HepG2 (cell line): ENCODE measurements around the gene TRAF4. TPM values are rescaled to one million over a fixed set of nuclear protein-coding genes. Genes with fewer than 3 reads are reported as not detected.

ENCODE experiments used
- ARNTL ChIP-seq: sonication (generic); formaldehyde crosslinking; IDR thresholded peaks from 2 replicates; pipeline ENCODE4 v1.4.0; 2020; ENCODE audit warnings: mild to moderate bottlenecking, missing genetic modification reagents
- CC2D1A ChIP-seq: sonication (generic); formaldehyde crosslinking; IDR thresholded peaks from 2 replicates; pipeline ENCODE4 v1.8.1; 2023; ENCODE audit warnings: mild to moderate bottlenecking, missing genetic modification reagents
- GABPA ChIP-seq, 2 experiments: IDR thresholded peaks; 2 replicates each; pipeline ENCODE4 v1.6.1; 2011 to 2016; ENCODE audit warnings: low read depth in 2 of 2, low read length in 1 of 2, missing biosample characterization in 1 of 2, missing genetic modification characterization in 1 of 2
- GZF1 ChIP-seq: sonication (generic); formaldehyde crosslinking; IDR thresholded peaks from 2 replicates; pipeline ENCODE4 v1.5.1; 2020; ENCODE audit warnings: mild to moderate bottlenecking, missing genetic modification reagents
- NBN ChIP-seq: fragments of 450-650 bp; conservative IDR thresholded peaks from 2 replicates; pipeline ENCODE4 v1.6.1; 2017
- SOX13 ChIP-seq, 3 experiments: fragments of 450-650 bp in 1 of 3; sonication (generic) in 1 of 3; formaldehyde crosslinking in 1 of 3; IDR thresholded peaks in 2 of 3; conservative IDR thresholded peaks in 1 of 3; 2 replicates each; pipeline versions ENCODE4 v1.5.0 to v1.6.1; 2016 to 2020; ENCODE audit warnings: antibody characterized with exemption in 1 of 3, mild to moderate bottlenecking in 1 of 3, missing compliant biosample characterization in 1 of 3, missing genetic modification reagents in 1 of 3, moderate library complexity in 1 of 3
- THAP9 ChIP-seq: sonication (generic); formaldehyde crosslinking; IDR thresholded peaks from 2 replicates; pipeline ENCODE4; 2020; ENCODE audit warnings: missing genetic modification reagents, mild to moderate bottlenecking, borderline replicate concordance
- YY1 ChIP-seq: IDR thresholded peaks from 2 replicates; pipeline ENCODE4 v1.6.1; 2011; ENCODE audit warnings: low read length, low read depth, moderate library complexity, mild to moderate bottlenecking; ENCODE audit not compliant: insufficient read depth, insufficient replicate concordance
- ZFP36L2 ChIP-seq: sonication (generic); formaldehyde crosslinking; IDR thresholded peaks from 2 replicates; pipeline ENCODE4 v1.4.0; 2020; ENCODE audit warnings: missing genetic modification reagents
- ZNF10 ChIP-seq: sonication (generic); formaldehyde crosslinking; IDR thresholded peaks from 2 replicates; pipeline ENCODE4 v1.4.0; 2020; ENCODE audit warnings: mild to moderate bottlenecking, low read depth, missing genetic modification reagents, borderline replicate concordance
- ZNF101 ChIP-seq: sonication (generic); formaldehyde crosslinking; IDR thresholded peaks from 2 replicates; pipeline ENCODE4 v1.4.0; 2020; ENCODE audit warnings: mild to moderate bottlenecking, low read depth, missing genetic modification reagents, borderline replicate concordance
- ZNF12 ChIP-seq: sonication (generic); formaldehyde crosslinking; IDR thresholded peaks from 2 replicates; pipeline ENCODE4 v1.5.0; 2020; ENCODE audit warnings: missing genetic modification reagents
- ZNF264 ChIP-seq: sonication (generic); formaldehyde crosslinking; IDR thresholded peaks from 2 replicates; pipeline ENCODE4 v1.4.0; 2020; ENCODE audit warnings: missing genetic modification reagents
- ZNF362 ChIP-seq: sonication (generic); formaldehyde crosslinking; IDR thresholded peaks from 2 replicates; pipeline ENCODE4 v1.4.0; 2020; ENCODE audit warnings: missing genetic modification reagents, mild to moderate bottlenecking, borderline replicate concordance
- ZNF737 ChIP-seq: sonication (generic); formaldehyde crosslinking; IDR thresholded peaks from 2 replicates; pipeline ENCODE4 v1.5.0; 2020; ENCODE audit warnings: missing genetic modification reagents, mild to moderate bottlenecking, borderline replicate concordance
- polyA plus RNA-seq, 8 experiments: library from polyadenylated mRNA; depleted of rRNA in 3 of 8; stranded (reverse) in 7 of 8; unstranded in 1 of 8; fragments of >200 nt; fragmentation: Illumina TruSeq in 4 of 8; extraction: Trizol in 4 of 8; gene quantifications; 2 replicates each; pipeline versions ENCODE4 v1.2.1 to v1.2.3, GENCODE V29; 2011 to 2016; ENCODE audit warnings: low read depth in 4 of 8, missing spikeins in 1 of 8, mixed read lengths in 1 of 8; ENCODE audit not compliant: insufficient read depth in 1 of 8
- total RNA-seq, 5 experiments: library from RNA; depleted of rRNA; stranded (reverse); fragments of >200 nt; fragmentation: Illumina TruSeq; extraction: Trizol; gene quantifications; 2 replicates each; pipeline ENCODE4 v1.2.3, GENCODE V29; 2016; ENCODE audit warnings: low read depth in 1 of 5
- TF ChIP-seq, protein P1 (sequence below): sonication (generic); formaldehyde crosslinking; IDR thresholded peaks from 2 replicates; pipeline ENCODE4 v1.4.0; 2020; ENCODE audit warnings: missing genetic modification reagents
- TF ChIP-seq, protein P2 (sequence below): sonication (generic); formaldehyde crosslinking; IDR thresholded peaks from 2 replicates; pipeline ENCODE4 v1.4.0; 2020; ENCODE audit warnings: missing genetic modification reagents, borderline replicate concordance
- TF ChIP-seq, protein P3 (sequence below): sonication (generic); formaldehyde crosslinking; IDR thresholded peaks from 2 replicates; pipeline ENCODE4 v1.9.0; 2021; ENCODE audit warnings: missing genetic modification reagents, mild to moderate bottlenecking, borderline replicate concordance

Gene TRAF4
- total and polyA plus RNA-seq, 2 of the 13 experiments (the other 11 are each of a cell fraction or from before 2014, with no cell fraction given) = 86.0 to 89.9 TPM

DNA sequence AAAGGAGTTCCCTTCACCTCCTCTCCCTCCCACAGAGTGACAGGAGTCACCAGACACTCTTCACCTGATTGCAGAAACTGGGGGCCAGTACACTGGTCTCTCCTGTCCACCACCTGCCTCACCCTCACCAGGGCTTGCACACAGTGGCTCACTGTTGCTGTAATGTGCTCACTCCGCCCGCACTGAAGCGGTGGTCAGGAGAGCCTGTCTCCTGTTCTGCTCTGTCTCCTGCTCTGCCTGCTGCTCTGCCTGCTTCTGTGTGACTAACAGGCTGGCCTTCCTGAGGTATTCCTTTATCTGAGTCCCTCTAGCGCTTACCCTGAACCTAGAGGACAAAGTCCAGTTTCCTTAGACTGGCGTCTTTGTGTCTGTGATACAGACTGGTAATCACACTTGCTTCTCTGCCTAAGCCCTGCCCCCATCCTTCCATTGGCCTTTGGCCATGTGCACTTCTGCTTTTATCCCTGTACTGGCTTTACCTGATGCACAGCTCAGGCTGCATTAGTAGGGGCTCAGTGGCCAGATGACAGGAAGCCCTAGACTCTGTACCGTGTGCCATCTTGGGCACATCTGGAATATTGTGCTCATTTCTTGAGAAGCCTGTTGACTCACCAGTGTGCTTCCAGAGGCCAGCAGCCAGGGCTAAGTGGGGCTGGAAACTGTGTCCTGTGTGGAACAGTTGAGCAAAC is 45.4 kb upstream of the TRAF4 start (continued):
- no peak for TF ChIP-seq GABPA (IDR thresholded peaks at IDR 0.05; ENCODE audit: low read depth, low read length)
- TF ChIP-seq GABPA (CRISPR knock-in tag; IDR thresholded peaks at IDR 0.05; ENCODE audit: low read depth) = peak; percentile 55
- TF ChIP-seq, protein P1, sequence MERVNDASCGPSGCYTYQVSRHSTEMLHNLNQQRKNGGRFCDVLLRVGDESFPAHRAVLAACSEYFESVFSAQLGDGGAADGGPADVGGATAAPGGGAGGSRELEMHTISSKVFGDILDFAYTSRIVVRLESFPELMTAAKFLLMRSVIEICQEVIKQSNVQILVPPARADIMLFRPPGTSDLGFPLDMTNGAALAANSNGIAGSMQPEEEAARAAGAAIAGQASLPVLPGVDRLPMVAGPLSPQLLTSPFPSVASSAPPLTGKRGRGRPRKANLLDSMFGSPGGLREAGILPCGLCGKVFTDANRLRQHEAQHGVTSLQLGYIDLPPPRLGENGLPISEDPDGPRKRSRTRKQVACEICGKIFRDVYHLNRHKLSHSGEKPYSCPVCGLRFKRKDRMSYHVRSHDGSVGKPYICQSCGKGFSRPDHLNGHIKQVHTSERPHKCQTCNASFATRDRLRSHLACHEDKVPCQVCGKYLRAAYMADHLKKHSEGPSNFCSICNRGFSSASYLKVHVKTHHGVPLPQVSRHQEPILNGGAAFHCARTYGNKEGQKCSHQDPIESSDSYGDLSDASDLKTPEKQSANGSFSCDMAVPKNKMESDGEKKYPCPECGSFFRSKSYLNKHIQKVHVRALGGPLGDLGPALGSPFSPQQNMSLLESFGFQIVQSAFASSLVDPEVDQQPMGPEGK (CRISPR knock-in tag) = peak; percentile 71; the same call in 1 of the 2 replicates
- TF ChIP-seq CC2D1A (CRISPR knock-in tag) = no peak
- no peak for TF ChIP-seq ZNF10 (CRISPR knock-in tag)
- TF ChIP-seq ARNTL (CRISPR knock-in tag) = peak; percentile 48; the same call in 1 of the 2 replicates
- TF ChIP-seq ZNF101 (CRISPR knock-in tag) = no peak
- TF ChIP-seq GZF1 (CRISPR knock-in tag) = 0 out of 2 replicates have a peak, but pooled peaks have one; percentile 41
- TF ChIP-seq ZNF737 (CRISPR knock-in tag) = no peak
- peak; percentile 18; the same call in 1 of the 2 replicates for TF ChIP-seq SOX13 (IDR thresholded peaks at IDR 0.05)
- peak in 1 of 2 experiments; percentile 88; a peak in 2 of 4 replicates for TF ChIP-seq SOX13 (CRISPR knock-in tag; conservative IDR thresholded peaks at IDR 0.05 in 1 of 2, IDR thresholded peaks at IDR 0.05 in 1 of 2)
- TF ChIP-seq ZNF264 = peak; percentile 78; the same call in 1 of the 2 replicates
- TF ChIP-seq, protein P2, sequence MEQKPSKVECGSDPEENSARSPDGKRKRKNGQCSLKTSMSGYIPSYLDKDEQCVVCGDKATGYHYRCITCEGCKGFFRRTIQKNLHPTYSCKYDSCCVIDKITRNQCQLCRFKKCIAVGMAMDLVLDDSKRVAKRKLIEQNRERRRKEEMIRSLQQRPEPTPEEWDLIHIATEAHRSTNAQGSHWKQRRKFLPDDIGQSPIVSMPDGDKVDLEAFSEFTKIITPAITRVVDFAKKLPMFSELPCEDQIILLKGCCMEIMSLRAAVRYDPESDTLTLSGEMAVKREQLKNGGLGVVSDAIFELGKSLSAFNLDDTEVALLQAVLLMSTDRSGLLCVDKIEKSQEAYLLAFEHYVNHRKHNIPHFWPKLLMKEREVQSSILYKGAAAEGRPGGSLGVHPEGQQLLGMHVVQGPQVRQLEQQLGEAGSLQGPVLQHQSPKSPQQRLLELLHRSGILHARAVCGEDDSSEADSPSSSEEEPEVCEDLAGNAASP (CRISPR knock-in tag) = peak; percentile 18; the same call in 1 of the 2 replicates
- TF ChIP-seq NBN = no peak
- peak; percentile 59; the same call in 1 of the 2 replicates for TF ChIP-seq ZNF362 (CRISPR knock-in tag)
- TF ChIP-seq YY1 = peak; percentile 61
- TF ChIP-seq ZFP36L2 = no peak
- TF ChIP-seq, protein P3, sequence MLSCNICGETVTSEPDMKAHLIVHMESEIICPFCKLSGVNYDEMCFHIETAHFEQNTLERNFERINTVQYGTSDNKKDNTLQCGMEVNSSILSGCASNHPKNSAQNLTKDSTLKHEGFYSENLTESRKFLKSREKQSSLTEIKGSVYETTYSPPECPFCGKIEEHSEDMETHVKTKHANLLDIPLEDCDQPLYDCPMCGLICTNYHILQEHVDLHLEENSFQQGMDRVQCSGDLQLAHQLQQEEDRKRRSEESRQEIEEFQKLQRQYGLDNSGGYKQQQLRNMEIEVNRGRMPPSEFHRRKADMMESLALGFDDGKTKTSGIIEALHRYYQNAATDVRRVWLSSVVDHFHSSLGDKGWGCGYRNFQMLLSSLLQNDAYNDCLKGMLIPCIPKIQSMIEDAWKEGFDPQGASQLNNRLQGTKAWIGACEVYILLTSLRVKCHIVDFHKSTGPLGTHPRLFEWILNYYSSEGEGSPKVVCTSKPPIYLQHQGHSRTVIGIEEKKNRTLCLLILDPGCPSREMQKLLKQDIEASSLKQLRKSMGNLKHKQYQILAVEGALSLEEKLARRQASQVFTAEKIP (CRISPR knock-in tag) = no peak
- 0 out of 2 replicates have a peak, but pooled peaks have one; percentile 36 for TF ChIP-seq THAP9 (CRISPR knock-in tag)
- TF ChIP-seq ZNF12 (CRISPR knock-in tag) = peak; percentile 82; the same call in 1 of the 2 replicates
